A549 (cell line): Measurements from ENCODE around the gene ZNF91.

Source experiments
- JUN ChIP-seq, 2 experiments: fragments of >200 bp; sonication (Bioruptor Twin); formaldehyde crosslinking; IDR thresholded peaks; 2 replicates in 1 of 2; 3 replicates in 1 of 2; pipeline ENCODE4 v1.6.1; 2016 to 2017
- JUNB ChIP-seq: fragments of >200 bp; sonication (Bioruptor Twin); formaldehyde crosslinking; IDR thresholded peaks from 2 replicates; pipeline ENCODE4 v1.6.1; 2016
- KDM1A ChIP-seq: fragments of 200-600 bp; sonication (generic); IDR thresholded peaks from 2 replicates; pipeline ENCODE4 v1.6.1; 2016; ENCODE audit warnings: low read depth, mild to moderate bottlenecking
- MAFK ChIP-seq: fragments of 450-650 bp; IDR thresholded peaks from 2 replicates; pipeline ENCODE4 v1.6.1; 2014; ENCODE audit not compliant: partially characterized antibody
- PHF8 ChIP-seq: fragments of 200-600 bp; sonication (generic); IDR thresholded peaks from 2 replicates; pipeline ENCODE4 v1.6.1; 2016; ENCODE audit warnings: low read depth, mild to moderate bottlenecking, antibody characterized with exemption, moderate library complexity, borderline replicate concordance
- POLR2A ChIP-seq: IDR thresholded peaks from 2 replicates; pipeline ENCODE4 v1.6.1; 2012; ENCODE audit warnings: mild to moderate bottlenecking, low read length
- RFX5 ChIP-seq: fragments of 450-650 bp; IDR thresholded peaks from 2 replicates; pipeline ENCODE4 v1.7.1; 2014; ENCODE audit warnings: antibody characterized with exemption, mild to moderate bottlenecking, moderate library complexity
- TF ChIP-seq, protein P1 (sequence below): fragments of >200 bp; sonication (Bioruptor Twin); formaldehyde crosslinking; IDR thresholded peaks from 3 replicates; pipeline ENCODE4 v1.5.1; 2016
- TF ChIP-seq, protein P2 (sequence below): fragments of 200-600 bp; sonication (generic); IDR thresholded peaks from 2 replicates; pipeline ENCODE4 v1.6.1; 2016; ENCODE audit warnings: antibody characterized with exemption, mild to moderate bottlenecking, moderate library complexity
- TF ChIP-seq, protein P3 (sequence below): fragments of 450-650 bp; IDR thresholded peaks from 2 replicates; pipeline ENCODE4 v1.6.1; 2014; ENCODE audit warnings: antibody characterized with exemption

DNA sequence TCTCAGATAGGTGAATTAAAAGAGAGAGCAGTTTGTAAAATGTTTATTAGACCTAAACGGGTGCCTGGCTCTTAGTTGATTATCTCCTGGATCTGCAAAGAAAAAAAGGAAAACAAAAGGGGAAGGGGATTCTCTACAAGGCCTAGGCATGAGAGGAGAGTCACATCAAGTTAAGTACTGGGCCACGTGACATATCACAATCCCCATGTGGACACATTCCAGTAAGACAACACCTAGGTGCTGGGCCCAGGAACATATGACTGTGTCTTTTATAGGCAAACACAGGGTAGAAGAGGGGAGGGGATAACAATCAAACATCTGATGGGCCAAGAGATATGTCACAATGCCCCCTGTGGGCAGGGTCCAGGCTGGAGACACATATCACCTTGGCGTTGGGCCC, 4.2 kb upstream of the ZNF91 start:
- TF ChIP-seq RFX5 (no peak), POLR2A (no peak), PHF8 (no peak), JUN (IDR thresholded peaks at IDR 0.05) (no peak), MAFK (no peak), JUNB (no peak), KDM1A (no peak)
- TF ChIP-seq, protein P1, sequence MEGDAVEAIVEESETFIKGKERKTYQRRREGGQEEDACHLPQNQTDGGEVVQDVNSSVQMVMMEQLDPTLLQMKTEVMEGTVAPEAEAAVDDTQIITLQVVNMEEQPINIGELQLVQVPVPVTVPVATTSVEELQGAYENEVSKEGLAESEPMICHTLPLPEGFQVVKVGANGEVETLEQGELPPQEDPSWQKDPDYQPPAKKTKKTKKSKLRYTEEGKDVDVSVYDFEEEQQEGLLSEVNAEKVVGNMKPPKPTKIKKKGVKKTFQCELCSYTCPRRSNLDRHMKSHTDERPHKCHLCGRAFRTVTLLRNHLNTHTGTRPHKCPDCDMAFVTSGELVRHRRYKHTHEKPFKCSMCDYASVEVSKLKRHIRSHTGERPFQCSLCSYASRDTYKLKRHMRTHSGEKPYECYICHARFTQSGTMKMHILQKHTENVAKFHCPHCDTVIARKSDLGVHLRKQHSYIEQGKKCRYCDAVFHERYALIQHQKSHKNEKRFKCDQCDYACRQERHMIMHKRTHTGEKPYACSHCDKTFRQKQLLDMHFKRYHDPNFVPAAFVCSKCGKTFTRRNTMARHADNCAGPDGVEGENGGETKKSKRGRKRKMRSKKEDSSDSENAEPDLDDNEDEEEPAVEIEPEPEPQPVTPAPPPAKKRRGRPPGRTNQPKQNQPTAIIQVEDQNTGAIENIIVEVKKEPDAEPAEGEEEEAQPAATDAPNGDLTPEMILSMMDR, result no peak
- TF ChIP-seq, protein P2, sequence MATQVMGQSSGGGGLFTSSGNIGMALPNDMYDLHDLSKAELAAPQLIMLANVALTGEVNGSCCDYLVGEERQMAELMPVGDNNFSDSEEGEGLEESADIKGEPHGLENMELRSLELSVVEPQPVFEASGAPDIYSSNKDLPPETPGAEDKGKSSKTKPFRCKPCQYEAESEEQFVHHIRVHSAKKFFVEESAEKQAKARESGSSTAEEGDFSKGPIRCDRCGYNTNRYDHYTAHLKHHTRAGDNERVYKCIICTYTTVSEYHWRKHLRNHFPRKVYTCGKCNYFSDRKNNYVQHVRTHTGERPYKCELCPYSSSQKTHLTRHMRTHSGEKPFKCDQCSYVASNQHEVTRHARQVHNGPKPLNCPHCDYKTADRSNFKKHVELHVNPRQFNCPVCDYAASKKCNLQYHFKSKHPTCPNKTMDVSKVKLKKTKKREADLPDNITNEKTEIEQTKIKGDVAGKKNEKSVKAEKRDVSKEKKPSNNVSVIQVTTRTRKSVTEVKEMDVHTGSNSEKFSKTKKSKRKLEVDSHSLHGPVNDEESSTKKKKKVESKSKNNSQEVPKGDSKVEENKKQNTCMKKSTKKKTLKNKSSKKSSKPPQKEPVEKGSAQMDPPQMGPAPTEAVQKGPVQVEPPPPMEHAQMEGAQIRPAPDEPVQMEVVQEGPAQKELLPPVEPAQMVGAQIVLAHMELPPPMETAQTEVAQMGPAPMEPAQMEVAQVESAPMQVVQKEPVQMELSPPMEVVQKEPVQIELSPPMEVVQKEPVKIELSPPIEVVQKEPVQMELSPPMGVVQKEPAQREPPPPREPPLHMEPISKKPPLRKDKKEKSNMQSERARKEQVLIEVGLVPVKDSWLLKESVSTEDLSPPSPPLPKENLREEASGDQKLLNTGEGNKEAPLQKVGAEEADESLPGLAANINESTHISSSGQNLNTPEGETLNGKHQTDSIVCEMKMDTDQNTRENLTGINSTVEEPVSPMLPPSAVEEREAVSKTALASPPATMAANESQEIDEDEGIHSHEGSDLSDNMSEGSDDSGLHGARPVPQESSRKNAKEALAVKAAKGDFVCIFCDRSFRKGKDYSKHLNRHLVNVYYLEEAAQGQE, result no peak
- TF ChIP-seq, protein P3, sequence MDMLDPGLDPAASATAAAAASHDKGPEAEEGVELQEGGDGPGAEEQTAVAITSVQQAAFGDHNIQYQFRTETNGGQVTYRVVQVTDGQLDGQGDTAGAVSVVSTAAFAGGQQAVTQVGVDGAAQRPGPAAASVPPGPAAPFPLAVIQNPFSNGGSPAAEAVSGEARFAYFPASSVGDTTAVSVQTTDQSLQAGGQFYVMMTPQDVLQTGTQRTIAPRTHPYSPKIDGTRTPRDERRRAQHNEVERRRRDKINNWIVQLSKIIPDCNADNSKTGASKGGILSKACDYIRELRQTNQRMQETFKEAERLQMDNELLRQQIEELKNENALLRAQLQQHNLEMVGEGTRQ, result no peak
